OCI-LY7 (cell line): ENCODE data around the gene ARPC2.

Source experiments
- CTCF ChIP-seq: fragments of 200-600 bp; sonication (generic); conservative IDR thresholded peaks from 2 replicates; pipeline ENCODE4 v1.5.1; 2014; ENCODE audit warnings: mild to moderate bottlenecking, antibody characterized with exemption, low read length, moderate library complexity, mixed read lengths
- EZH2phosphoT487 ChIP-seq: fragments of 200-600 bp; sonication (generic); IDR thresholded peaks from 2 replicates; pipeline ENCODE4 v1.6.1; 2018; ENCODE audit warnings: low read depth, borderline replicate concordance, mild to moderate bottlenecking, mixed run types, antibody characterized with exemption, low read length, moderate library complexity, mixed read lengths

- TF ChIP-seq CTCF (no peak), EZH2phosphoT487 (no peak)
Observed at GRCh38 chr2:218219934-218220333, 2.9 kb downstream of the ARPC2 start.
